H1 (cell line): Measurements from ENCODE around the gene LYAR. TPM values are rescaled to one million over a fixed set of nuclear protein-coding genes. Genes with fewer than 3 reads are reported as not detected.

Experiments
- CTCF ChIA-PET: fragments of 300-600 bp; sonication (Branson Sonifier 250); formaldehyde crosslinking; loops from one replicate; lab custom pipeline; 2021; ENCODE audit not compliant: partially characterized antibody; lab: Charles Lee
- POLR2A ChIA-PET: fragments of 300-600 bp; sonication (Branson Sonifier 250); formaldehyde crosslinking; loops from one replicate; lab custom pipeline; 2021; ENCODE audit warnings: inconsistent platforms; ENCODE audit not compliant: partially characterized antibody; lab: Charles Lee
- DNase-seq, 2 experiments: peaks; one replicate each; pipeline versions ENCODE4 v3.0.0 to v3.0.0-alpha.2; 2010 to 2022; ENCODE audit warnings: low spot score in 2 of 2, low read depth in 1 of 2, mixed read lengths in 1 of 2
- FAIRE-seq: peaks from 2 replicates; lab custom pipeline; 2011; peaks lifted over from hg19 to GRCh38; lab: Jason Lieb, UNC
- H2AFZ ChIP-seq: 2 replicates; pipeline ENCODE4 v1.8.1; 2012; ENCODE audit warnings: low read length, inconsistent platforms
- H2AK5ac ChIP-seq: 2 replicates; pipeline ENCODE4 v1.6.1; 2013; ENCODE audit warnings: low read depth, low read length
- H2BK120ac ChIP-seq: replicated peaks from 2 replicates; pipeline ENCODE3; 2013; ENCODE audit warnings: low read depth, low read length, inconsistent platforms
- H2BK12ac ChIP-seq: 2 replicates; pipeline ENCODE4 v1.6.1; 2013; ENCODE audit warnings: low read depth, low read length
- H2BK15ac ChIP-seq: 2 replicates; pipeline ENCODE4 v1.6.1; 2013; ENCODE audit warnings: low read length
- H2BK20ac ChIP-seq: 2 replicates; pipeline ENCODE4 v1.6.1; 2013; ENCODE audit warnings: low read length
- H2BK5ac ChIP-seq: 2 replicates; pipeline ENCODE4 v1.6.1; 2013; ENCODE audit warnings: low read depth, low read length
- H3K14ac ChIP-seq: 2 replicates; pipeline ENCODE4 v1.6.1; 2013; ENCODE audit warnings: inconsistent platforms; ENCODE audit not compliant: insufficient read length
- H3K18ac ChIP-seq: 2 replicates; pipeline ENCODE4 v1.6.1; 2013; ENCODE audit warnings: low read length; ENCODE audit errors: extremely low read depth
- H3K23ac ChIP-seq: 2 replicates; pipeline ENCODE4 v1.6.1; 2013; ENCODE audit warnings: inconsistent platforms; ENCODE audit not compliant: insufficient read length
- H3K23me2 ChIP-seq: 2 replicates; pipeline ENCODE4 v1.6.1; 2013; ENCODE audit warnings: low read depth, low read length
- H3K27ac ChIP-seq: 2 replicates; pipeline ENCODE4 v1.6.1; 2011; ENCODE audit warnings: low read depth, low read length, inconsistent platforms
- H3K27me3 ChIP-seq, 4 experiments: replicated peaks in 1 of 4; 1 replicate in 1 of 4; 2 replicates in 3 of 4; pipeline versions ENCODE4 v1.6.1 to v1.8.1; 2011 to 2013; ENCODE audit warnings: low read length in 3 of 4, mild to moderate bottlenecking in 3 of 4, inconsistent platforms in 2 of 4, mixed read lengths in 2 of 4, moderate library complexity in 1 of 4; ENCODE audit not compliant: control insufficient read depth in 3 of 4, insufficient read depth in 3 of 4; ENCODE audit errors: extremely low read depth in 1 of 4
- H3K36me3 ChIP-seq, 4 experiments: 2 replicates each; pipeline versions ENCODE4 v1.6.1 to v1.8.1; 2011 to 2013; ENCODE audit warnings: mild to moderate bottlenecking in 4 of 4, low read length in 3 of 4, moderate library complexity in 2 of 4, control low read depth in 1 of 4, inconsistent platforms in 1 of 4; ENCODE audit not compliant: insufficient read depth in 4 of 4, control insufficient read depth in 2 of 4
- H3K4ac ChIP-seq: replicated peaks from 2 replicates; pipeline ENCODE3; 2013; ENCODE audit warnings: low read length, low read depth, mixed read lengths, inconsistent platforms; ENCODE audit not compliant: insufficient read length
- H3K4me1 ChIP-seq, 4 experiments: replicated peaks in 1 of 4; 1 replicate in 1 of 4; 2 replicates in 3 of 4; pipeline versions ENCODE4 v1.6.1 to v1.8.1; 2011 to 2013; ENCODE audit warnings: low read length in 3 of 4, inconsistent platforms in 2 of 4, mixed read lengths in 1 of 4; ENCODE audit not compliant: insufficient read depth in 4 of 4, control insufficient read depth in 3 of 4
- H3K4me2 ChIP-seq, 2 experiments: 2 replicates each; pipeline versions ENCODE4 v1.6.1 to v1.8.1; 2011 to 2013; ENCODE audit warnings: low read depth in 2 of 2, low read length in 2 of 2, control low read depth in 1 of 2, inconsistent platforms in 1 of 2, mild to moderate bottlenecking in 1 of 2; ENCODE audit not compliant: insufficient read depth in 1 of 2
- H3K4me3 ChIP-seq, 4 experiments: fragments of 200-600, 300-600 bp in 1 of 4; sonication (generic), shearing (Covaris generic), sonication (Bioruptor Twin) in 1 of 4; 2 replicates each; pipeline versions ENCODE4 v1.5.1 to v1.8.1; 2011 to 2016; ENCODE audit warnings: low read length in 4 of 4, low read depth in 3 of 4, control low read depth in 2 of 4, inconsistent platforms in 2 of 4, mild to moderate bottlenecking in 2 of 4, mixed read lengths in 1 of 4, moderate library complexity in 1 of 4; ENCODE audit not compliant: insufficient read depth in 2 of 4; ENCODE audit errors: extremely low read depth in 1 of 4
- H3K56ac ChIP-seq: replicated peaks from 2 replicates; pipeline ENCODE3; 2013; ENCODE audit warnings: low read depth, mild to moderate bottlenecking, mixed read lengths, low read length, inconsistent platforms; ENCODE audit not compliant: insufficient read length
- H3K79me1 ChIP-seq: 2 replicates; pipeline ENCODE4 v1.6.1; 2013; ENCODE audit warnings: low read depth, low read length, control low read depth
- H3K79me2 ChIP-seq, 2 experiments: 2 replicates each; pipeline versions ENCODE4 v1.6.1 to v1.8.1; 2012 to 2013; ENCODE audit warnings: low read length in 2 of 2, mild to moderate bottlenecking in 2 of 2, inconsistent platforms in 1 of 2; ENCODE audit not compliant: insufficient read depth in 2 of 2, control insufficient read depth in 1 of 2
- H3K9ac ChIP-seq, 4 experiments: replicated peaks in 1 of 4; 1 replicate in 1 of 4; 2 replicates in 3 of 4; pipeline versions ENCODE4 v1.6.1 to v1.8.1; 2011 to 2013; ENCODE audit warnings: low read depth in 3 of 4, low read length in 3 of 4, control low read depth in 2 of 4, mild to moderate bottlenecking in 2 of 4, moderate library complexity in 2 of 4, inconsistent platforms in 1 of 4; ENCODE audit errors: extremely low read depth in 1 of 4
- H3K9me3 ChIP-seq, 2 experiments: 2 replicates each; pipeline versions ENCODE4 v1.6.1 to v1.8.1; 2012 to 2013; ENCODE audit warnings: mild to moderate bottlenecking in 2 of 2, moderate library complexity in 2 of 2, control low read depth in 1 of 2, inconsistent platforms in 1 of 2, low read depth in 1 of 2, low read length in 1 of 2, mixed read lengths in 1 of 2; ENCODE audit not compliant: insufficient read depth in 2 of 2
- H4K20me1 ChIP-seq, 2 experiments: replicated peaks in 1 of 2; 2 replicates each; pipeline versions ENCODE3 to v1.8.1; 2011 to 2013; ENCODE audit warnings: inconsistent platforms in 2 of 2, low read length in 2 of 2, mild to moderate bottlenecking in 1 of 2; ENCODE audit not compliant: insufficient read depth in 2 of 2, control insufficient read depth in 1 of 2
- H4K5ac ChIP-seq: 2 replicates; pipeline ENCODE4 v1.6.1; 2013; ENCODE audit warnings: low read length, low read depth, mixed read lengths, inconsistent platforms; ENCODE audit not compliant: insufficient read length
- H4K8ac ChIP-seq: 2 replicates; pipeline ENCODE4 v1.8.0; 2013; ENCODE audit warnings: mild to moderate bottlenecking, moderate library complexity, low read length, inconsistent platforms; ENCODE audit not compliant: insufficient read depth; ENCODE audit errors: extremely low read depth
- H4K91ac ChIP-seq: replicated peaks from 2 replicates; pipeline ENCODE3; 2013; ENCODE audit warnings: low read length, mixed read lengths, inconsistent platforms; ENCODE audit not compliant: insufficient read length
- BRCA1 ChIP-seq: IDR thresholded peaks from 2 replicates; pipeline ENCODE4 v1.6.1; 2012; ENCODE audit warnings: low read depth, low read length, improper control_type of control experiment
- CHD2 ChIP-seq: IDR thresholded peaks from 2 replicates; pipeline ENCODE4 v1.6.1; 2012; ENCODE audit warnings: low read length, improper control_type of control experiment
- GTF2F1 ChIP-seq: IDR thresholded peaks from 2 replicates; pipeline ENCODE4 v1.6.1; 2012; ENCODE audit warnings: low read depth, low read length, improper control_type of control experiment, borderline replicate concordance
- JUN ChIP-seq: IDR thresholded peaks from 2 replicates; pipeline ENCODE4 v1.6.1; 2011; ENCODE audit warnings: low read depth, mild to moderate bottlenecking, improper control_type of control experiment, low read length
- KDM4A ChIP-seq: IDR thresholded peaks from one replicate; pipeline ENCODE4 v1.7.1; 2012; ENCODE audit warnings: low read depth, mild to moderate bottlenecking, moderate library complexity, low read length, inconsistent platforms; ENCODE audit not compliant: severe bottlenecking
- PHF8 ChIP-seq: fragments of 200-600 bp; sonication (generic); conservative IDR thresholded peaks from 2 replicates; pipeline ENCODE4 v1.7.1; 2012; ENCODE audit warnings: low read depth, mild to moderate bottlenecking, inconsistent platforms, low read length, moderate library complexity
- POLR2A ChIP-seq, 2 experiments: IDR thresholded peaks; 1 replicate in 1 of 2; 2 replicates in 1 of 2; pipeline ENCODE4 v1.6.1; 2011; ENCODE audit warnings: low read depth in 2 of 2, low read length in 2 of 2, mild to moderate bottlenecking in 2 of 2; ENCODE audit errors: control extremely low read depth in 1 of 2
- RAD21 ChIP-seq, 2 experiments: IDR thresholded peaks in 1 of 2; conservative IDR thresholded peaks in 1 of 2; 2 replicates each; pipeline ENCODE4 v1.6.1; 2011; ENCODE audit warnings: low read depth in 2 of 2, low read length in 2 of 2, improper control_type of control experiment in 1 of 2, inconsistent platforms in 1 of 2, mild to moderate bottlenecking in 1 of 2, moderate library complexity in 1 of 2
- RXRA ChIP-seq: IDR thresholded peaks from 2 replicates; pipeline ENCODE4 v1.6.1; 2011; ENCODE audit warnings: low read depth, mild to moderate bottlenecking, low read length, moderate library complexity; ENCODE audit not compliant: insufficient read depth
- SIX5 ChIP-seq: IDR thresholded peaks from 2 replicates; pipeline ENCODE4 v1.6.1; 2011; ENCODE audit warnings: mild to moderate bottlenecking, low read depth, low read length
- WGBS, 2 experiments: shearing (Covaris generic) in 1 of 2; methylation state at CpG; one replicate each; pipeline versions ENCODE4 v1.1.6 to v1.1.7; 2013 to 2015; ENCODE audit warnings: low lambda C conversion rate in 2 of 2, mixed read lengths in 2 of 2, inconsistent platforms in 1 of 2, low coverage in 1 of 2, missing lambda C conversion rate in 1 of 2; ENCODE audit not compliant: insufficient replicate concordance in 2 of 2, insufficient coverage in 1 of 2, insufficient read length in 1 of 2; ENCODE audit errors: extremely low coverage in 1 of 2, missing lambda C conversion rate in 1 of 2; 5-methylcytosine and 5-hydroxymethylcytosine counted together
- polyA plus RNA-seq, 7 experiments: library from polyadenylated mRNA; depleted of rRNA in 3 of 7; stranded (reverse) in 5 of 7; unstranded in 2 of 7; fragments of >200 nt in 5 of 7; fragments of 200-250 nt in 2 of 7; gene quantifications; 1 replicate in 5 of 7; 2 replicates in 1 of 7; 4 replicates in 1 of 7; pipeline versions ENCODE4 v1.2.1 to v1.2.3, GENCODE V29; 2011 to 2013; ENCODE audit warnings: missing spikeins in 2 of 7, mixed read lengths in 2 of 7
- total RNA-seq: library from RNA; stranded (reverse); fragmentation: NEBNext Ultra II Directional; extraction: Animal tissue kit (Norgen Biotek cat#: 25700); gene quantifications from 2 replicates; pipeline ENCODE4 v1.2.1, GENCODE V29; 2021

LYAR gene
- total and polyA plus RNA-seq, 2 of the 8 experiments (the other 6 are each of a cell fraction or from before 2014, with no cell fraction given): 6.5 to 46.9 TPM

DNA sequence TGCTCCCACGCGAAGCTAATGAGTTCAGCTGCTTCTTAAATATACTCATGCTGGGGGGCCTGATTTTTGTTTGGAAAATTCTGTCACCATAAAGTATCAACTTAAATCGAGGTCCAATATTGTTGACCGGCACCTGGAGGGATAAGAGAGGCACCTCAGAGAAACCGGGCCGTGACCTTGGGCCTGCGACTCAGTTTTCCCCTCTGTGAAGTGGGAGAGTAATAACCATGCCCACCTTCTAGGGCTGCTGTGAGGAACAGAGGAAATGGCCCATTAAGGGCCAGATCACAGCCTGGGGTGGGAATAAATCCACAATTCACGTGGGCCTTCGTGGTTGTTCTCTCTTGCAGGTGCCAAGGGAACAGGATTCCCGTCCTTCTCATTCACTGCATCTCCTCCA lies 39.5 kb upstream of the LYAR start:
- DNase-seq: no peak
- WGBS, 2 experiments: 90% methylated on average over 10 of the region's 10 CpGs; no CpG with 5 or more reads in 1 of the 2 experiments
- no peak overlapping the region for H3K14ac ChIP-seq

More for the DNA sequence above, 39.5 kb upstream of the LYAR start:
- Histone ChIP-seq H2BK20ac (no peak overlapping the region), H3K9ac (no peak overlapping the region), H3K9me3 (peaks cover 0 to 2% of the 10 kb centered on the region in 2 experiments; a peak in 1 of 4 replicates), H3K36me3 (no peaks in the 10 kb centered on the region), H2AK5ac (no peak overlapping the region), H3K4me2 (no peak overlapping the region), H3K56ac (no peak overlapping the region), H4K91ac (no peak overlapping the region), H2BK5ac (no peak overlapping the region), H2BK12ac (no peak overlapping the region), H2BK120ac (no peak overlapping the region), H4K5ac (no peak overlapping the region), H3K79me1 (no peaks in the 10 kb centered on the region), H2BK15ac (no peak overlapping the region), H4K8ac (no peak overlapping the region), H3K23ac (no peak overlapping the region), H3K4me1 (peaks cover 0 to 3% (median 0%) of the 10 kb centered on the region in 4 experiments; a peak in 2 of 7 replicates), H3K18ac (no peak overlapping the region), H3K4me3 (no peak overlapping the region), H3K27me3 (no peaks in the 10 kb centered on the region), H3K79me2 (no peaks in the 10 kb centered on the region), H3K23me2 (no peaks in the 10 kb centered on the region), H3K27ac (no peak overlapping the region), H3K4ac (no peak overlapping the region), H4K20me1 (no peaks in the 10 kb centered on the region), H2AFZ (no peak overlapping the region)
- CTCF ChIA-PET: interaction anchor here (0.6 to 0.9 kb wide), 4 partner anchors 11 to 1995 kb away, joined by 3 to 4 read pairs (median 3); no protein-coding TSS in a partner anchor
- no peak for FAIRE-seq
- TF ChIP-seq PHF8 (no peak), SIX5 (no peak), POLR2A (IDR thresholded peaks at IDR 0.05; ENCODE audit: control extremely low read depth in 1 of 2, low read depth in 2 of 2, low read length in 2 of 2) (no peak), RAD21 (IDR thresholded peaks at IDR 0.05 in 1 of 2, conservative IDR thresholded peaks at IDR 0.05 in 1 of 2; ENCODE audit: low read depth in 2 of 2, low read length in 2 of 2) (no peak), CHD2 (no peak), GTF2F1 (no peak), KDM4A (no peak), RXRA (no peak), BRCA1 (no peak), JUN (no peak)
- POLR2A ChIA-PET: no interaction called here
